TTC549 (cell line): Measurements from ENCODE around the gene PACS2.

Source experiments
- FAIRE-seq: peaks from 2 replicates; lab custom pipeline; 2012; peaks lifted over from hg19 to GRCh38; lab: Jason Lieb, UNC

The PACS2 gene

GRCh38 chr14:105411017-105411941 lies 96.7 kb downstream of the PACS2 start:
- no peak for FAIRE-seq

- no peak for FAIRE-seq
These were observed 97.6 kb downstream of the PACS2 start for GRCh38 chr14:105411985-105412770.

GRCh38 chr14:105412771-105413543 lies 98.4 kb downstream of the PACS2 start:
- FAIRE-seq: no peak

- FAIRE-seq: no peak
These were observed 99.0 kb downstream of the PACS2 start for GRCh38 chr14:105413544-105413886.

GRCh38 chr14:105414456-105415371 lies 100.2 kb downstream of the PACS2 start:
- FAIRE-seq: no peak

- no peak for FAIRE-seq
These were observed 101.2 kb downstream of the PACS2 start for GRCh38 chr14:105415481-105416428.

GRCh38 chr14:105416671-105417070 lies 102.1 kb downstream of the PACS2 start:
- no peak for FAIRE-seq

GRCh38 chr14:105417690-105418121 lies 103.2 kb downstream of the PACS2 start:
- FAIRE-seq: no peak

GRCh38 chr14:105418269-105419194 lies 104.0 kb downstream of the PACS2 start:
- FAIRE-seq: no peak

- FAIRE-seq: no peak
These were observed 104.9 kb downstream of the PACS2 start, which contains the start of gene MTA1 for GRCh38 chr14:105419195-105420091. Gene MTA1 (plus strand): TSS chr14:105419827. CDS start chr14:105420036, 209 bp downstream.

GRCh38 chr14:105420101-105420973 lies 105.8 kb downstream of the PACS2 start:
- FAIRE-seq: no peak

GRCh38 chr14:105420974-105421674 lies 106.6 kb downstream of the PACS2 start:
- no peak for FAIRE-seq

GRCh38 chr14:105421723-105422615 lies 107.4 kb downstream of the PACS2 start:
- FAIRE-seq: no peak

- FAIRE-seq: no peak
These were observed 108.3 kb downstream of the PACS2 start for GRCh38 chr14:105422695-105423487.
